ENCODE measurements around the gene NCOA5. TPM values are rescaled to one million over a fixed set of nuclear protein-coding genes. Genes with fewer than 3 reads are reported as not detected.

NCOA5 gene
- total and polyA plus RNA-seq, 2 experiments from 2014 or later: 8.4 to 22.8 TPM

- Histone ChIP-seq H3K79me2 (replicated peaks; ENCODE audit: insufficient read depth) (no peaks in the 10 kb centered on the region), H3K27me3 (ENCODE audit: insufficient read depth) (peaks cover 5% of the 10 kb centered on the region; the same call in 1 of the 2 replicates), H3K4me1 (ENCODE audit: insufficient read depth) (peaks cover 9% of the 10 kb centered on the region), H3F3A (replicated peaks; ENCODE audit: low read depth) (peaks cover 12% of the 10 kb centered on the region), H3K9me2 (ENCODE audit: insufficient read depth) (no peaks in the 10 kb centered on the region), H3K4me3 (no peak overlapping the region), H2AFZ (no peak overlapping the region), H4K20me1 (replicated peaks; ENCODE audit: insufficient read depth) (peaks cover 9% of the 10 kb centered on the region), H3K27ac (ENCODE audit: low read depth) (no peak overlapping the region), H3K36me3 (ENCODE audit: insufficient read depth) (peaks cover 47% of the 10 kb centered on the region), H3K4me2 (no peak overlapping the region)
- peaks cover 12% of the 10 kb centered on the region for H3K27me3 Mint-ChIP-seq (ENCODE audit: insufficient read depth, low read depth, poor library complexity)
- H3K4me3 Mint-ChIP-seq: no peak overlapping the region
- ATAC-seq (no peak), DNase-seq (ENCODE audit: low spot score) (no peak)
- no peaks in the 10 kb centered on the region for H3K9me3 Mint-ChIP-seq
- H3K36me3 Mint-ChIP-seq (ENCODE audit: low read depth): peaks cover 69% of the 10 kb centered on the region
- TF ChIP-seq JUNB (IDR thresholded peaks at IDR 0.05; ENCODE audit: unreplicated experiment): no peak
- TF ChIP-seq POLR2AphosphoS5 (IDR thresholded peaks at IDR 0.05; ENCODE audit: low read depth): no peak
- no peak for TF ChIP-seq ZNF114 (CRISPR knock-in tag; IDR thresholded peaks at IDR 0.05)
- TF ChIP-seq NANOG (IDR thresholded peaks at IDR 0.05; ENCODE audit: borderline replicate concordance): no peak
- TF ChIP-seq ZNF331 (CRISPR knock-in tag; IDR thresholded peaks at IDR 0.05; ENCODE audit: low read depth): no peak
- H3K4me1 Mint-ChIP-seq: peaks cover 11% of the 10 kb centered on the region
- no peak overlapping the region for H3K27ac Mint-ChIP-seq
These were observed 24.8 kb downstream of the NCOA5 start for GRCh38 chr20:46065006-46065405.

- TF ChIP-seq ZNF462 (CRISPR knock-in tag; IDR thresholded peaks at IDR 0.05) (no peak), CREB1 (CRISPR knock-in tag; IDR thresholded peaks at IDR 0.05; ENCODE audit: low read depth) (no peak)
- Histone ChIP-seq H3K4me1 (ENCODE audit: insufficient read depth) (peaks cover 22% of the 10 kb centered on the region), H3K36me3 (ENCODE audit: insufficient read depth) (peaks cover 46% of the 10 kb centered on the region), H3K4me3 (no peak overlapping the region), H3F3A (replicated peaks; ENCODE audit: low read depth) (peaks cover 21% of the 10 kb centered on the region), H3K27ac (ENCODE audit: low read depth) (no peak overlapping the region), H3K27me3 (ENCODE audit: insufficient read depth) (peaks cover 19% of the 10 kb centered on the region), H3K9me2 (ENCODE audit: insufficient read depth) (no peaks in the 10 kb centered on the region), H3K4me2 (no peak overlapping the region), H2AFZ (no peak overlapping the region), H4K20me1 (replicated peaks; ENCODE audit: insufficient read depth) (peaks cover 18% of the 10 kb centered on the region), H3K79me2 (replicated peaks; ENCODE audit: insufficient read depth) (no peaks in the 10 kb centered on the region)
- peaks cover 24% of the 10 kb centered on the region for H3K4me1 Mint-ChIP-seq
- H3K36me3 Mint-ChIP-seq (ENCODE audit: low read depth): peaks cover 72% of the 10 kb centered on the region
- no peaks in the 10 kb centered on the region for H3K9me3 Mint-ChIP-seq
- peaks cover 21% of the 10 kb centered on the region for H3K27me3 Mint-ChIP-seq (ENCODE audit: insufficient read depth, low read depth, poor library complexity)
- ATAC-seq (no peak), DNase-seq (ENCODE audit: low spot score) (no peak)
- H3K27ac Mint-ChIP-seq: no peak overlapping the region
- no peak overlapping the region for H3K4me3 Mint-ChIP-seq
These were observed 26.1 kb downstream of the NCOA5 start for GRCh38 chr20:46063652-46064054.
